ENCODE data around the gene ZACN. TPM values are rescaled to one million over a fixed set of nuclear protein-coding genes. Genes with fewer than 3 reads are reported as not detected.

ZACN gene
- total RNA-seq, 1 donor from 2014 or later: not detected

DNA sequence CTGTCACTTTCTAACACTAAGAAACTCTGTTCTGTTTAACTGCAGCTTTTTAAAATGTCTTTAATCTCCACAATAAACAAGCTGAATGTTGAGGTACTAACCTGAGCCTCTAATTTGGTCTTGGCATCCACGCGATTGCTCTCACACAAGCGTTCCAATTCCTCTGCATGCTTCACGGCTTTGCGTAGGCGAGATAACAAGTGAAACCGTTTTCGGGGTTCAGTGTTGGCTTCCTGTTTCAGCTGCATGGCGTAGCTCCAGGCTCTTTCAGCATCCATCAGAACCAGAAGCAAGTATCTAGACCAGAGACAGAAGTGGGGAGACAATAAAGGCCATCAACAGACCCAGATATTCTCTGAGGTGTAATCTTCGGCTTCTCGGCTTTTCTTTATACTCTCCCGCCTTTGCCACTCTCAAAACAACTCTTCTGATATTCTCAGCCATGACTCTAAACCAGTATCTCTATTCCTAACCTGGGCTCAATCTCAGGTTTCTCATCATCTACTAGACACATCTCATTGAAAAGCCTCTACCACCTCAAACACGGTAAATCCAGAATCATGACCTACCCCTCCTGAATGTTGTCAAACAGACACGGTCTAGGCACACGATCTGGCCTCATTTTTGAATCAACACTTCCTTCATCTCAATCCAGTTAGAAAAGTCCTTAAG, 15.0 kb upstream of the ZACN start:
- TF ChIP-seq, protein P1, sequence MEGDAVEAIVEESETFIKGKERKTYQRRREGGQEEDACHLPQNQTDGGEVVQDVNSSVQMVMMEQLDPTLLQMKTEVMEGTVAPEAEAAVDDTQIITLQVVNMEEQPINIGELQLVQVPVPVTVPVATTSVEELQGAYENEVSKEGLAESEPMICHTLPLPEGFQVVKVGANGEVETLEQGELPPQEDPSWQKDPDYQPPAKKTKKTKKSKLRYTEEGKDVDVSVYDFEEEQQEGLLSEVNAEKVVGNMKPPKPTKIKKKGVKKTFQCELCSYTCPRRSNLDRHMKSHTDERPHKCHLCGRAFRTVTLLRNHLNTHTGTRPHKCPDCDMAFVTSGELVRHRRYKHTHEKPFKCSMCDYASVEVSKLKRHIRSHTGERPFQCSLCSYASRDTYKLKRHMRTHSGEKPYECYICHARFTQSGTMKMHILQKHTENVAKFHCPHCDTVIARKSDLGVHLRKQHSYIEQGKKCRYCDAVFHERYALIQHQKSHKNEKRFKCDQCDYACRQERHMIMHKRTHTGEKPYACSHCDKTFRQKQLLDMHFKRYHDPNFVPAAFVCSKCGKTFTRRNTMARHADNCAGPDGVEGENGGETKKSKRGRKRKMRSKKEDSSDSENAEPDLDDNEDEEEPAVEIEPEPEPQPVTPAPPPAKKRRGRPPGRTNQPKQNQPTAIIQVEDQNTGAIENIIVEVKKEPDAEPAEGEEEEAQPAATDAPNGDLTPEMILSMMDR (IDR thresholded peaks at IDR 0.05): no peak
- DNase-seq: peak; percentile 3
- Histone ChIP-seq H3K4me3 (no peak overlapping the region), H3K36me3 (peaks cover 97% of the 10 kb centered on the region), H3K27me3 (no peaks in the 10 kb centered on the region), H3K4me1 (no peaks in the 10 kb centered on the region), H3K9me3 (no peaks in the 10 kb centered on the region), H3K27ac (no peak overlapping the region)
- intact Hi-C loops (cut with DNase I): no loop called here
- ATAC-seq: no peak

DNA sequence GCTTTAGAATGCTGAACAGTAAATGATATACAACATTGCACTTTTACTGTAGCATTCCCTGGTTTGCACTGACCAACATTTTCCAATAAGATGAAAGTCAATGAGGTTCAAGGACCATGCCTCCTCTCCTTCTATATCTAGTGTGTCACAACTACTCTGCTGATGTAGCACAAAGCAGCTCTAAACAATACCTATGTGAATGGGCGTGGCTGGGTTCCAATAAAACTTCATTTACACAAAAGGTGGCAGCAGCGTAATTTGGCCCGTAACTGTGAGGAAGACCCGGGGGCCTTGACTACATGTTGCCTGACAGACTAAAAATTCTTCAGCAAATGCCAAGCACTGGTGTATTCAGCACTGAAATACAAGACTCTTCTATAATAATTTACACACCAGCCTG, 13.2 kb upstream of the ZACN start:
- ATAC-seq: no peak
- Histone ChIP-seq H3K27me3 (no peaks in the 10 kb centered on the region), H3K4me1 (peaks cover 7% of the 10 kb centered on the region), H3K4me3 (no peak overlapping the region), H3K36me3 (peaks cover 94% of the 10 kb centered on the region), H3K9me3 (no peaks in the 10 kb centered on the region), H3K27ac (no peak overlapping the region)
- intact Hi-C loops (cut with DNase I): no loop called here
- peak; percentile 5 for DNase-seq
- TF ChIP-seq, protein P1 (IDR thresholded peaks at IDR 0.05): no peak

DNA sequence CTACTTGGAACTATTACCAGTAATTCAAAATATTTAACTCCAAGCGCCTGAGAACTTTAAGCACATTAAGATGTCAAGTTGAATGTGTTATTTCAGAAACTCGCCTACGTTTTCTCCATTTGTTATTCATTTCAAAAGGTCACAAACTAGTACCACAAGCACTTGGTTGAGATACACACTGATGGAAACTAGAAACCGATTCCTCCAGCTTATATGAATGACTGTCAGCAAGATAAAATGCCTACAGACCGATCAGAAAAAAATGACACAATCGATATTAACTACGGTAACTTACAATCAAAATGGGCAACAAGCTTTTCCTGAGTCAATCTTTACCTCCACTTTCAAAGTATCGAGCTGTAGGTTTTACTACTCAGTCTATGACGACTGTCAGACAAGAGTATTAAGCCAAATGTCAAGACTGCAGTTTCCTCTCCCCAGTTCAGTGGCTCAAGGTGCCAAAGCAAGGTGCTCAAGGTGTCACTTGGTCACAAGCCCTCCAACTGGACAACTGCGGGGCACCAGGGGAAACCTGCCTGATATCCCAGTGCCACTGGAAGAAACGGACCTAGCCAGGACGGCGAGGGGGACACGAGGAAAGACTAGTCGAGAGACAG, 7.3 kb upstream of the ZACN start:
- peak; percentile 65 for DNase-seq
- no peak for ATAC-seq
- H3K4me1 ChIP-seq: peaks cover 42% of the 10 kb centered on the region
- TF ChIP-seq, protein P1 (IDR thresholded peaks at IDR 0.05): no peak
- H3K27me3 ChIP-seq: peaks cover 33% of the 10 kb centered on the region
- intact Hi-C loops (cut with DNase I): no loop called here
- no peaks in the 10 kb centered on the region for H3K9me3 ChIP-seq
- H3K27ac ChIP-seq: peak overlapping the region; percentile 75
- peaks cover 39% of the 10 kb centered on the region for H3K36me3 ChIP-seq
- peak overlapping the region; percentile 76 for H3K4me3 ChIP-seq

DNA sequence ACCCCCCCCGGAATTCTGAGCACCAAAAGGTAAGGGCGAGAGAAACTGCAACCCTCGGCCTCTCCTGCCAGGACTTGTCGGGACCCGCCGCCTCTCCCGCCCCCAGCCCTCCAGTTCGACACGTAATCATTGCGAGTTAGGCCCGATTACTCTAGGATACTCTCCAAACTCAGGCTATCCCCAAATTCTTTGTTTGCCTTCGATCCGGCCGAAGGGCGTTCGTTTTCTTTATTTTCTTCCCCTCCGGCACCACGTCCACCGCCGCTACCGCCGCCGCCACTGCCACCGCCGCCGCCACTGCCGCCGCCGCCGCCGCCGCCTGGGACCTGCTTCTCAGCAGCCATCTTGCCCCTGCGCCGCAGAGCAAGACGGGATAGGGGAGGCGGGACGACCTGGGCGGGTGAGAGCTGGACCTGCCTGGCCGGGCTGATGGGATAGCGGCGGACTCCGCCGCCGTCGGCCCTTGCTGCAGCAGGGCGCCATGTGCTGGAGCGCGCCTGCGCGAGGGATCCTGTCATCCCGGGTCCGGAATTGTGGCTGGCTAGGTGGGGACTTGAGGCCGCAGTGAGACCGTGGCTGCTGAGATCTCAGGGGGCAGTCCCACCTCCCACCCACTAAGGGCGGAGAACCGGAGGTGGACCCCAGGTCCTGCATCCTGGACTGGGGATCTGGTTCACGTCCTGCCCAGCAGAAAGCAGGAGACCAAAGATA, 6.7 kb upstream of the ZACN start, which contains the start of gene SRP68:
TSS of gene SRP68 (minus strand) at position 370 of the 711 bp plus-strand sequence. CDS start at position 344, 26 bp downstream.
- Histone ChIP-seq H3K4me1 (peaks cover 47% of the 10 kb centered on the region), H3K27ac (peak within 1 kb of the TSS; percentile 75), H3K9me3 (no peaks in the 10 kb centered on the region), H3K36me3 (peaks cover 32% of the 10 kb centered on the region), H3K27me3 (peaks cover 40% of the 10 kb centered on the region), H3K4me3 (peak within 1 kb of the TSS; percentile 76)
- intact Hi-C loops (cut with DNase I): no loop called here
- ATAC-seq (peak; percentile 99), DNase-seq (peak; percentile 96)
- TF ChIP-seq, protein P1 (IDR thresholded peaks at IDR 0.05): no peak

- ATAC-seq (no peak), DNase-seq (peak; percentile 61)
- Histone ChIP-seq H3K9me3 (no peaks in the 10 kb centered on the region), H3K4me3 (no peak within 1 kb of the TSS), H3K27me3 (peaks cover 56% of the 10 kb centered on the region), H3K27ac (no peak within 1 kb of the TSS), H3K4me1 (peaks cover 47% of the 10 kb centered on the region), H3K36me3 (peaks cover 8% of the 10 kb centered on the region)
- intact Hi-C loops (cut with DNase I): no loop called here
- TF ChIP-seq, protein P1 (IDR thresholded peaks at IDR 0.05): no peak
These were observed 4.3 kb upstream of the ZACN start, which contains the start of gene GALR2 for GRCh38 chr17:76074390-76075363. Gene GALR2, plus strand, starts transcription at chr17:76074781. Its CDS starts 103 bp downstream, at chr17:76074884.
